C4-2B (cell line): ENCODE measurements around the gene SLCO2A1.
A peak's percentile ranks its signal among the peaks of the same experiment; 100 is the strongest.

Experiments used
- H3K27ac ChIP-seq: fragments of 450-650 bp; 2 replicates; pipeline ENCODE4 v1.5.1; 2017
- ZFX ChIP-seq: fragments of 450-650 bp; IDR thresholded peaks from 2 replicates; pipeline ENCODE4 v1.6.1; 2017
- TF ChIP-seq, protein P1 (sequence below): fragments of 450-650 bp; conservative IDR thresholded peaks from 2 replicates; pipeline ENCODE4 v1.5.1; 2017; ENCODE audit warnings: mild to moderate bottlenecking

Gene SLCO2A1

DNA sequence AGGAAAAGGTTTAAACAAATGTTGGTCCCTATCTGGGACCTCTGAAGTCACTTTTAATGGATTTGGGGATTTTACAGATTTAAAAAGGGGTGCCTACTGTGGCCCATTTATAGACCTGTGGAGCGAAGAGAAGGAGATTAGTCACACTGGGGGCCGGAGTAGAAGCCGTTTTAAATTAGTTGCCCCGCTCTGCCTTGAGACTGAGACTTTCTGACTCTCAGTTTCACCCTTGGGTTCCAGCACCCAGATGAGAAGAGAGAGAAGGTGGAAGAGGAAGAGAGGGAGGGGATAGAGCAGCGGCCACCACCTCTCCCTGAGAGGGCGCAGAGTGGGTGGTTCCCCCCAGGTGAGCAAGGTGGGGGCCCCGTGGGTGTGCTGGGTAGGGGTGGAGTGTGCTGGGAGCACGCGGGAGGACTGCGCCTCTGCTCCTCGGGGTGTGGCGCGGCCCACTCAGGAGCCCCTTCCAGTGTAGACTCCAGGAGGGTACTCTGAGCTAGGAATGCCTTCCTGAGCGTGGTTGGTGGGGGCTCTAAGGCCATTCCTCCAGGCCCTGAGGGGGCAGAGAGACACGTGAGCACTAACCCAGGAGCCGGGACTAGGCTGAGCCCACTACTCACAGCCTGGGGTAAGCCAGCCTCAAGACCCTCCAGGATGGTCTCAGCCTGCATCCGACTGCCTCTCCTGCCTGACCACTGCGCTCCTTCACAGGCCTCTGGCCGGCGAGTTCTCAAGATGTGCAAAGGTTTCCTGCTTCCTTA is 101.4 kb downstream of the SLCO2A1 start:
- no peak overlapping the region for H3K27ac ChIP-seq
- no peak for TF ChIP-seq ZFX
- TF ChIP-seq, protein P1, sequence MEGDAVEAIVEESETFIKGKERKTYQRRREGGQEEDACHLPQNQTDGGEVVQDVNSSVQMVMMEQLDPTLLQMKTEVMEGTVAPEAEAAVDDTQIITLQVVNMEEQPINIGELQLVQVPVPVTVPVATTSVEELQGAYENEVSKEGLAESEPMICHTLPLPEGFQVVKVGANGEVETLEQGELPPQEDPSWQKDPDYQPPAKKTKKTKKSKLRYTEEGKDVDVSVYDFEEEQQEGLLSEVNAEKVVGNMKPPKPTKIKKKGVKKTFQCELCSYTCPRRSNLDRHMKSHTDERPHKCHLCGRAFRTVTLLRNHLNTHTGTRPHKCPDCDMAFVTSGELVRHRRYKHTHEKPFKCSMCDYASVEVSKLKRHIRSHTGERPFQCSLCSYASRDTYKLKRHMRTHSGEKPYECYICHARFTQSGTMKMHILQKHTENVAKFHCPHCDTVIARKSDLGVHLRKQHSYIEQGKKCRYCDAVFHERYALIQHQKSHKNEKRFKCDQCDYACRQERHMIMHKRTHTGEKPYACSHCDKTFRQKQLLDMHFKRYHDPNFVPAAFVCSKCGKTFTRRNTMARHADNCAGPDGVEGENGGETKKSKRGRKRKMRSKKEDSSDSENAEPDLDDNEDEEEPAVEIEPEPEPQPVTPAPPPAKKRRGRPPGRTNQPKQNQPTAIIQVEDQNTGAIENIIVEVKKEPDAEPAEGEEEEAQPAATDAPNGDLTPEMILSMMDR = no peak

DNA sequence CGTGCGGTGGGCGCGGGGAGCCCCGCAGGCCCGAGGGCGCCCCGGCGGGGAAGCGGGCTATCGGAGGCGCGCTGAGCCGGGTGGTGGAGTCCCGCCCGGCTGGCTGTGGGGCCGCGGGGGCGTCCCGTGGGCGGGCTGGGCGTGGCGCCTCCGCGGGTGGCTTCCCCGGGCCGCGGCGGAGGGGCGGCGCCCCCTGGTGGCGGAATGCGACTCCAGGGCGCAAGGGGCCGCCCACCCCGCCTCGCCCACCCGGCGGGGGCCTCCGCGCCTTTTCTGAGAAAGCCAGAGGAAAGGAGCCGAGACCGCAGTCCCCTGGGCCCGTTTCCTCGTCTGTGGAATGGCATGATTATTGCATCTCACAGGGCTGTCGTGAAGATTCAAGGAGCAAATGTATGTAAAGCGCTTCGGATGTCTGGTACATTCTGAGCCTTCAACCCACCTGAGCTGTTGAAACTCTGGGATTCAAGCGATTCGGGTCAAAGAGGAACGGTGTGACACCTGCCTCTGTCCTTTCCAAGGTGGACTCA is 102.1 kb downstream of the SLCO2A1 start:
- no peak overlapping the region for H3K27ac ChIP-seq
- no peak for TF ChIP-seq ZFX
- TF ChIP-seq, protein P1 = peak; percentile 99

DNA sequence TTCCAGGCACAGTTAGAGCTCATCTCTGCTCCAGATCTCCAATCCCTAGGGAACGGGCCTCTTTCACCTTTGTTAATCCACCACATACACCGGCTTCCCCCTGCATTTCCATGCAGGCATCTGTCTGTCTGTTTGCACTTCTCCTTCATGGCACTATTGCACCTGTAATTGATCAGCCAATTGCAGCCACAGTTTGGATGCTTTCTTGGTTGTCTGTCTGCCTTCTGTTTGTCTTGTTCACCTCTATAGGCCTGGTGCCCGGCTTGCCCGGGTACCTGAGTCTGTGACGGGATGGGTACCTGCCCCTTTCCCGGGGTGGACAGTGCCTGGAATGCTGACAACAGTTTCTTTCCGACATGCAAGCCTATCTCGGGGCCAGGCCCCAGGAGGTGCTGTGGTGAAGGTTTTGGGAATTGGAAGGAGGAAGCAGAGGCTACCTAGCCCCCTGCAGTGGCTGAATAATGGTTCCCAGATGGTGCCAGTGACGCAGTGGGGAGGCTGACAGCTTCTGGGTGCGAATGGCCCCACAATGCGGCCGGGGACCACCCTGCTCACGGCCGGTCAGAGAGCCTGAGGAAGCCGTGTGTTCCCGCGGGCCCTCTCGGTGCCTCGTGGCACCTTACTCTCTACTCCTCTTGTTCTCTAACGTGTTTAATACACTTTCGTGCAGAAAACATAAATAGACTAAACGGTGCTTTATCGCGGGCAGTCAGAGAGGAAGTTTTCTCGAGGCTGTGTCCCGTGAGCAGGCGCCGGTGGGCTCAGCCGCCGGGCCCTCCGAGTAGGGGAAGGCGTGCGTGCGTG is 102.8 kb downstream of the SLCO2A1 start:
- no peak for TF ChIP-seq ZFX
- TF ChIP-seq, protein P1 = no peak

DNA sequence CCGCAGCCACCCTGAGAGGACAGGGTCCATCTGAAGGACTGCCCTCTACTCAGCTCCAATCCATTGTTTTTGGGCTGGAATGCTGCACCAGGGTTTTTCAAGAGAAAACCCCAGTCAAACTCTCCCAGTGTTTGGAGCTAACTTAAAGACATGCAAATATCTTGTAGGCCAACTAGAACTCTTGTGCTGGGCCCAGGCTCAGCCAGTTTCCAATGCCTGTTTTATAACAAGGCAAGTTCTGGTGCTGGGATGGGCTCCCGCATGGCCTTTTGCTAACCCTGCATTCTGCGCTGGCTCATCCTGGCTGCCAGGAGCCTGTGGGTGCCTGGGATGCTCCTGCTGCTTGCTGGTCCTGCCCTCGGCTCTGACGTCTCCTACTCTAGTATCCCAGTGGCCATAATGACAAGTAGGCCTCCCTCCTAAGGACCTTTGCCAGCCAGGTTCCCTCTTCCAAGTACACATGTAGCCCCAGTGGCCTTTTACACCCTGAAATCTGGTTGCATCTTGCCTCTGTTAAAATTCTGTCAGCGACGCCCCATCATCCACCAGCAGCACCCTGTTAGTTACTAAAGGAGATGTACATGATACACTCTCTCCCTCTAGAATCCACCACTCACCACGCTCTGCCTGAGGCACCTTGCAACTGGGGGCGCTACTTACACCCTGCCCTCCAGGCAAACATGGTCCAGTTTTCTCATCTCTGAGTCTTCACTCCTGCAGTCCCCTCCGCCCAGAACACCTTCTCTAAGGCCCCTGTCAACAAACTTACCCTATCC is 103.6 kb downstream of the SLCO2A1 start:
- H3K27ac ChIP-seq = no peak overlapping the region
- TF ChIP-seq, protein P1 = no peak
- no peak for TF ChIP-seq ZFX

More for the DNA sequence above, 102.8 kb downstream of the SLCO2A1 start:
- no peak overlapping the region for H3K27ac ChIP-seq

DNA sequence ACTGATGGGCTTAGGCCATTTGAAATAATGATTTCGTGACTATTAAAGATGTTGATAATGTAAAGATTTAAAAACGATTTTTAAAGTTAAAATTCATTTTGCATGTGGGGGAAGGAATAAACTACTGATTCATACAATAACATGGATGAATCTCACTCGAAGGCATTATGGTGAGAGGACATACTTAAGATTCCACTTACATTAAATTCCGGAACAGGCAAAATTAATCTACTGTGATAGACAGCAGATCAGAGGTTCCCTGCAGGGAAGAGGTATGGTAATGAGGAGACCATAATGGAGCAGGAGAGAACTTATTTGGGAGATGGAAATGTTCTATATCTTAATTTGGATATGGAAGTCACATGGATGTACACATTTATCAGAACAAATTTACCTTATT is 105.7 kb downstream of the SLCO2A1 start:
- no peak for TF ChIP-seq ZFX
- TF ChIP-seq, protein P1 = no peak
- no peak overlapping the region for H3K27ac ChIP-seq

DNA sequence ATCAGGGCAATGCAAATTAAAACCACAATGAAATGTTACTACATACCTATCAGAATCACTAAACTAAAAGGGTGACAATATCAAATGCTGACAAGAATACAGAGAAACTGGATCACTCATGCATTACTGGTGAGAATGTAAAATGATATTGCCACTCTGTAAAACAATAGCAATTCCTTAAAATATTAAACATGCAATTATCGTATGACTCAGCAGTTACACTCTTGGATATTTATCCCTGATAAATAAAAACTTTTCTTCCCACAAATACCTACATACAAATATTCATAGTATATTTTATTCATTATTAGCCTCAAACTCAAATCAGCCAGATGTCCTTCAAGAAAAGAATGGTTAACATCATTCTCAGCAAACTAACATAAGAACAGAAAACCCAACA is 108.1 kb downstream of the SLCO2A1 start:
- no peak overlapping the region for H3K27ac ChIP-seq
- TF ChIP-seq, protein P1 = no peak
- TF ChIP-seq ZFX = no peak
